GM12801 (cell line): ENCODE data around the gene SNX9.

Experiments
- CTCF ChIP-seq: IDR thresholded peaks from one replicate; pipeline ENCODE4 v1.5.1; 2011; ENCODE audit warnings: control low read depth; ENCODE audit not compliant: insufficient read length; ENCODE audit errors: extremely low read depth

Gene SNX9

GRCh38 chr6:157823001-157823527 lies at the start of gene SNX9:
Gene SNX9, plus strand, starts transcription at chr6:157823246. Its CDS starts 189 bp downstream, at chr6:157823435.
- TF ChIP-seq CTCF: no peak

- no peak for TF ChIP-seq CTCF
Observed at GRCh38 chr6:157773248-157773773, 49.7 kb upstream of the SNX9 start.

GRCh38 chr6:157774153-157775135 lies 48.6 kb upstream of the SNX9 start:
- TF ChIP-seq CTCF: no peak

- TF ChIP-seq CTCF: no peak
Observed at GRCh38 chr6:157775376-157775775, 47.7 kb upstream of the SNX9 start.

- no peak for TF ChIP-seq CTCF
Observed at GRCh38 chr6:157777344-157777743, 45.7 kb upstream of the SNX9 start.

GRCh38 chr6:157778719-157779118 lies 44.3 kb upstream of the SNX9 start:
- no peak for TF ChIP-seq CTCF
